ENCODE measurements around the gene LDLRAD4.

- no peak for TF ChIP-seq POLR2AphosphoS5 (IDR thresholded peaks at IDR 0.05; ENCODE audit: borderline replicate concordance, low read depth, low read length)
- TF ChIP-seq EZH2 (IDR thresholded peaks at IDR 0.05) = no peak
- TF ChIP-seq FOXP2 (optimal IDR thresholded peaks at IDR 0.05; ENCODE audit: control extremely low read depth, extremely low read length, insufficient read depth) = no peak
These were observed 227.5 kb downstream of the LDLRAD4 start for GRCh38 chr18:13446024-13446423.

All from SK-N-MC (cell line).